HepG2 (cell line): ENCODE data around the gene PLPP7.
"Not testable (repeated sequence)": the region's sequence is repeated elsewhere in the genome, so short reads cannot be mapped to it uniquely, and the experiment has no call there.

ENCODE experiments used
- CTCF ChIP-seq: sonication (generic); formaldehyde crosslinking; IDR thresholded peaks from 2 replicates; pipeline ENCODE4 v1.5.0; 2020; ENCODE audit warnings: mild to moderate bottlenecking, missing genetic modification reagents, moderate library complexity
- MEF2D ChIP-seq: sonication (generic); formaldehyde crosslinking; IDR thresholded peaks from 2 replicates; pipeline ENCODE4 v1.5.1; 2020; ENCODE audit warnings: mild to moderate bottlenecking, missing genetic modification reagents
- PLSCR1 ChIP-seq: sonication (generic); formaldehyde crosslinking; IDR thresholded peaks from 2 replicates; pipeline ENCODE4 v1.5.0; 2020; ENCODE audit warnings: missing genetic modification reagents, mild to moderate bottlenecking, borderline replicate concordance
- POLR2A ChIP-seq, 2 experiments: IDR thresholded peaks; 2 replicates each; pipeline ENCODE4 v1.6.1; 2011; ENCODE audit warnings: low read depth in 2 of 2, low read length in 2 of 2, mild to moderate bottlenecking in 1 of 2, moderate library complexity in 1 of 2; ENCODE audit not compliant: insufficient read depth in 1 of 2
- RAD21 ChIP-seq: fragments of 450-650 bp; formaldehyde crosslinking; IDR thresholded peaks from 2 replicates; pipeline ENCODE4 v1.5.0; 2020; ENCODE audit warnings: mild to moderate bottlenecking
- SP1 ChIP-seq, 2 experiments: fragments of 450-650 bp in 1 of 2; sonication (generic) in 1 of 2; formaldehyde crosslinking in 1 of 2; IDR thresholded peaks; 2 replicates each; pipeline versions ENCODE4 v1.4.0 to v1.6.1; 2016 to 2020; ENCODE audit warnings: missing genetic modification reagents in 1 of 2
- ZBTB33 ChIP-seq: sonication (generic); formaldehyde crosslinking; IDR thresholded peaks from 2 replicates; pipeline ENCODE4 v1.4.0; 2020; ENCODE audit warnings: missing genetic modification reagents
- ZMYM2 ChIP-seq: sonication (generic); formaldehyde crosslinking; IDR thresholded peaks from 2 replicates; pipeline ENCODE4 v1.8.0; 2022; ENCODE audit warnings: mild to moderate bottlenecking, missing genetic modification reagents
- ZNF326 ChIP-seq: sonication (generic); formaldehyde crosslinking; IDR thresholded peaks from 2 replicates; pipeline ENCODE4 v1.4.0; 2020; ENCODE audit warnings: missing genetic modification reagents, borderline replicate concordance

GRCh38 chr9:131331996-131332395 lies 42.5 kb downstream of the PLPP7 start:
- TF ChIP-seq POLR2A (IDR thresholded peaks at IDR 0.05; ENCODE audit: insufficient read depth in 1 of 2, low read depth in 2 of 2, low read length in 2 of 2); RAD21; CTCF (CRISPR knock-in tag); ZNF326 (CRISPR knock-in tag); ZMYM2; PLSCR1 (CRISPR knock-in tag); ZBTB33 (CRISPR knock-in tag); MEF2D (CRISPR knock-in tag); SP1 (IDR thresholded peaks at IDR 0.05); SP1 (CRISPR knock-in tag; IDR thresholded peaks at IDR 0.05): not testable (repeated sequence)
